ENCODE measurements around the gene TESK2.

DNA sequence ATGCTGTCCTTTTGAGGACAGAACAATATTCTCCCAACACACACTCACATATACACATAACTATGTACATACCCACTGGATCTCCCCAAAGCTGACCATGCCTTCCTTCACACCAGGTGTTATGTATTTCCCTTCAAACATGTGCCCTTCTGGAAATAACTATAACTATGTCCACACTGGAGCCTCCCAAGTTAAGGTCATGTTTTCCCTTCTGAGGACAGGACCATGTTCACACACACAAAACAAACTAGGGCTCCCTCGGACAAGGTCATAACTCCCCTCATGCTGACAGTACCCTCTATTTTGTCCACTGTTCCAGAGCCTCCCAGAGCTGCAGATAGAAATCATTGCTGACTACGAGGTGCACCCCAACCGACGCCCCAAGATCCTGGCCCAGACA is 16.9 kb upstream of the TESK2 start:
- TF ChIP-seq, protein P1, sequence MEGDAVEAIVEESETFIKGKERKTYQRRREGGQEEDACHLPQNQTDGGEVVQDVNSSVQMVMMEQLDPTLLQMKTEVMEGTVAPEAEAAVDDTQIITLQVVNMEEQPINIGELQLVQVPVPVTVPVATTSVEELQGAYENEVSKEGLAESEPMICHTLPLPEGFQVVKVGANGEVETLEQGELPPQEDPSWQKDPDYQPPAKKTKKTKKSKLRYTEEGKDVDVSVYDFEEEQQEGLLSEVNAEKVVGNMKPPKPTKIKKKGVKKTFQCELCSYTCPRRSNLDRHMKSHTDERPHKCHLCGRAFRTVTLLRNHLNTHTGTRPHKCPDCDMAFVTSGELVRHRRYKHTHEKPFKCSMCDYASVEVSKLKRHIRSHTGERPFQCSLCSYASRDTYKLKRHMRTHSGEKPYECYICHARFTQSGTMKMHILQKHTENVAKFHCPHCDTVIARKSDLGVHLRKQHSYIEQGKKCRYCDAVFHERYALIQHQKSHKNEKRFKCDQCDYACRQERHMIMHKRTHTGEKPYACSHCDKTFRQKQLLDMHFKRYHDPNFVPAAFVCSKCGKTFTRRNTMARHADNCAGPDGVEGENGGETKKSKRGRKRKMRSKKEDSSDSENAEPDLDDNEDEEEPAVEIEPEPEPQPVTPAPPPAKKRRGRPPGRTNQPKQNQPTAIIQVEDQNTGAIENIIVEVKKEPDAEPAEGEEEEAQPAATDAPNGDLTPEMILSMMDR (IDR thresholded peaks at IDR 0.05 in 8 of 11, conservative IDR thresholded peaks at IDR 0.05 in 3 of 11) = no peak
- TF ChIP-seq POLR2A (IDR thresholded peaks at IDR 0.05) (no peak), POLR2AphosphoS5 (IDR thresholded peaks at IDR 0.05) (no peak)
